Measurements from ENCODE around the gene IL1RL1. TPM values are rescaled to one million over a fixed set of nuclear protein-coding genes. Genes with fewer than 3 reads are reported as not detected.

The IL1RL1 gene
- total RNA-seq, 1 experiment from 2014 or later = 10.0 TPM

- no peak for TF ChIP-seq CTCF (IDR thresholded peaks at IDR 0.05; ENCODE audit: unreplicated experiment)
- H3K27ac Mint-ChIP-seq (ENCODE audit: low read depth, unreplicated experiment) = no peak overlapping the region
- H3K27me3 Mint-ChIP-seq (ENCODE audit: insufficient read depth, unreplicated experiment) = no peaks in the 10 kb centered on the region
- peaks cover 8% of the 10 kb centered on the region for H3K9me3 Mint-ChIP-seq (ENCODE audit: unreplicated experiment)
- DNase-seq (ENCODE audit: unreplicated experiment) = no peak
- no TSS peak for BruUV-seq (replicated peaks)
- intact Hi-C loops (cut with micrococcal nuclease) = no loop called here
- no peaks in the 10 kb centered on the region for H3K4me1 Mint-ChIP-seq (ENCODE audit: insufficient read depth, unreplicated experiment)
- ChIA-PET CTCF (interaction anchor here (0.6 to 0.9 kb wide), 2 partner anchors 71 to 1135 kb away, joined by 3 to 4 read pairs; no protein-coding TSS in a partner anchor), POLR2A (no interaction called here)
- no peak overlapping the region for H3K4me3 Mint-ChIP-seq (ENCODE audit: unreplicated experiment)
- no peaks in the 10 kb centered on the region for H3K36me3 Mint-ChIP-seq (ENCODE audit: insufficient read depth, unreplicated experiment)
Measured at GRCh38 chr2:102266204-102266603, 45.2 kb upstream of the IL1RL1 start.

- Mint-ChIP-seq H3K4me1 (ENCODE audit: insufficient read depth, unreplicated experiment) (peaks cover 5% of the 10 kb centered on the region), H3K36me3 (ENCODE audit: insufficient read depth, unreplicated experiment) (no peaks in the 10 kb centered on the region), H3K27ac (ENCODE audit: low read depth, unreplicated experiment) (no peak overlapping the region), H3K4me3 (ENCODE audit: unreplicated experiment) (no peak overlapping the region), H3K9me3 (ENCODE audit: unreplicated experiment) (peaks cover 8% of the 10 kb centered on the region), H3K27me3 (ENCODE audit: insufficient read depth, unreplicated experiment) (no peaks in the 10 kb centered on the region)
- CTCF ChIA-PET = interaction anchor here (0.5 kb wide), 1 partner anchor 266 kb away, joined by 3 read pairs; no protein-coding TSS in a partner anchor
- no peak for DNase-seq (ENCODE audit: unreplicated experiment)
- no TSS peak for BruUV-seq (replicated peaks)
- no peak for TF ChIP-seq CTCF (IDR thresholded peaks at IDR 0.05; ENCODE audit: unreplicated experiment)
- POLR2A ChIA-PET = interaction anchor here (0.7 kb wide), 1 partner anchor 14 kb away, joined by 3 read pairs; no protein-coding TSS in a partner anchor
- intact Hi-C loops (cut with micrococcal nuclease) = no loop called here
Measured at GRCh38 chr2:102267774-102268173, 43.6 kb upstream of the IL1RL1 start.

- H3K27me3 Mint-ChIP-seq (ENCODE audit: insufficient read depth, unreplicated experiment) = no peaks in the 10 kb centered on the region
- H3K27ac Mint-ChIP-seq (ENCODE audit: low read depth, unreplicated experiment) = no peak overlapping the region
- no TSS peak for BruUV-seq (replicated peaks)
- H3K4me3 Mint-ChIP-seq (ENCODE audit: unreplicated experiment) = no peak overlapping the region
- peaks cover 5% of the 10 kb centered on the region for H3K4me1 Mint-ChIP-seq (ENCODE audit: insufficient read depth, unreplicated experiment)
- intact Hi-C loops (cut with micrococcal nuclease) = no loop called here
- peaks cover 8% of the 10 kb centered on the region for H3K9me3 Mint-ChIP-seq (ENCODE audit: unreplicated experiment)
- DNase-seq (ENCODE audit: unreplicated experiment) = no peak
- no peak for TF ChIP-seq CTCF (IDR thresholded peaks at IDR 0.05; ENCODE audit: unreplicated experiment)
- no peaks in the 10 kb centered on the region for H3K36me3 Mint-ChIP-seq (ENCODE audit: insufficient read depth, unreplicated experiment)
- ChIA-PET POLR2A (no interaction called here), CTCF (interaction anchor here (0.6 kb wide), 1 partner anchor 10 kb away, joined by 3 read pairs; no protein-coding TSS in a partner anchor)
Measured at GRCh38 chr2:102268510-102269199, 42.7 kb upstream of the IL1RL1 start.

- Mint-ChIP-seq H3K27ac (ENCODE audit: low read depth, unreplicated experiment) (no peak overlapping the region), H3K27me3 (ENCODE audit: insufficient read depth, unreplicated experiment) (no peaks in the 10 kb centered on the region), H3K36me3 (ENCODE audit: insufficient read depth, unreplicated experiment) (no peaks in the 10 kb centered on the region), H3K4me1 (ENCODE audit: insufficient read depth, unreplicated experiment) (peaks cover 5% of the 10 kb centered on the region), H3K9me3 (ENCODE audit: unreplicated experiment) (peaks cover 8% of the 10 kb centered on the region), H3K4me3 (ENCODE audit: unreplicated experiment) (no peak overlapping the region)
- no peak for DNase-seq (ENCODE audit: unreplicated experiment)
- ChIA-PET POLR2A (no interaction called here), CTCF (no interaction called here)
- intact Hi-C loops (cut with micrococcal nuclease) = no loop called here
- TF ChIP-seq CTCF (IDR thresholded peaks at IDR 0.05; ENCODE audit: unreplicated experiment) = no peak
- no TSS peak for BruUV-seq (replicated peaks)
Measured at GRCh38 chr2:102269200-102269524, 42.2 kb upstream of the IL1RL1 start.

Measured in MCF 10A (cell line).